ENCODE data around the gene RTKN2. TPM values are rescaled to one million over a fixed set of nuclear protein-coding genes. Genes with fewer than 3 reads are reported as not detected.

Gene RTKN2
- total and polyA plus RNA-seq, 2 donors (not counting 1 experiment from before 2014, with no cell fraction given), result 0.07 to 0.22 TPM

DNA sequence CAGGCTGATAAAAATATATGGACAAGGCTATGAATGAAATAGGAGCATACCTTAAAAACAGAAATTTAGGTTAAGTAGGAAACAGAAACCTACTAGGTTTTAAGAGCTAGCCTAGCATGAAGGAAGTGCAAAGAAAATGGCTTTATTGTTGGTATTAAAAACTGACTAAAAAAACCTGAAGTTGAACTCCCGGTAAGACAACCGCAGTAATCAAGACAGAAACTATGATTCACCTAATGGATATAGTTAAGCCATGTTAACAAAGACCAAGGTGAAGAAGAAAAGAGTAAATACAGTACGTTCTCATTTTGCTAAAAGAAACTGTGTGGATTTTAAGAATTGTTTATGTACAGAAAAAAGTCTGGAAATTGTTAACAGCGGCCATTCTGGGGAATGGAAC, 2.5 kb downstream of the RTKN2 start:
- H3K4me2 ChIP-seq (replicated peaks; ENCODE audit: low read depth, low read length, poor library complexity, severe bottlenecking), result no peak overlapping the region
- no peaks in the 10 kb centered on the region for H3K79me2 ChIP-seq (ENCODE audit: control insufficient read depth, insufficient read depth, low read length)

More for the DNA sequence above, 2.5 kb downstream of the RTKN2 start:
- ChIA-PET POLR2A (no interaction called here), CTCF (interaction anchor here (0.6 to 5.0 kb wide), 11 partner anchors 11 to 1455 kb away, joined by 3 to 28 read pairs (median 7); no protein-coding TSS in a partner anchor)
- no peak overlapping the region for H3K27ac ChIP-seq (ENCODE audit: low read length in 2 of 2)
- no peak overlapping the region for H3K4me3 Mint-ChIP-seq
- DNase-seq (no peak), ATAC-seq (ENCODE audit: low read depth) (no peak)
- H3K9me3 Mint-ChIP-seq (ENCODE audit: insufficient read depth), result no peaks in the 10 kb centered on the region
- intact Hi-C loops (cut with micrococcal nuclease), result loop anchor here (5.0 to 10.0 kb wide), 3 partner anchors 109 to 551 kb away; partner anchors contain the start of genes EGR2 and ZNF365
- H3K9ac ChIP-seq (ENCODE audit: low read length), result no peak overlapping the region
- no peaks in the 10 kb centered on the region for H3K9me3 ChIP-seq (ENCODE audit: control extremely low read depth in 1 of 3, control insufficient read depth in 2 of 3, insufficient read depth in 1 of 3, low read length in 2 of 3)
- no peak overlapping the region for H3K27ac Mint-ChIP-seq
- WGBS (ENCODE audit: insufficient coverage), result 100% methylated on average over 1 of the region's 4 CpGs
- no peak overlapping the region for H3K4me3 ChIP-seq (ENCODE audit: control extremely low read depth in 1 of 5, extremely low read depth in 1 of 5, insufficient read depth in 1 of 5, low read depth in 2 of 5, low read length in 4 of 5)
- H3K4me1 ChIP-seq (ENCODE audit: control insufficient read depth in 2 of 2, insufficient read depth in 2 of 2, low read length in 2 of 2), result peaks cover 14 to 15% of the 10 kb centered on the region in 2 donors
- no peak overlapping the region for H2AFZ ChIP-seq (ENCODE audit: insufficient read depth, low read depth, low read length, poor library complexity, severe bottlenecking)
- H3K27me3 Mint-ChIP-seq, result peaks cover 14% of the 10 kb centered on the region
- H4K20me1 ChIP-seq (ENCODE audit: control insufficient read depth, insufficient read depth, low read length, poor library complexity, severe bottlenecking), result no peaks in the 10 kb centered on the region
- peaks cover 11% of the 10 kb centered on the region for H3K4me1 Mint-ChIP-seq
- H3K27me3 ChIP-seq (replicated peaks in 1 of 4; ENCODE audit: control extremely low read depth in 1 of 4, control insufficient read depth in 3 of 4, insufficient read depth in 4 of 4, low read length in 3 of 4), result peaks cover 0 to 17% (median 9%) of the 10 kb centered on the region in 4 experiments
- TF ChIP-seq EZH2 (IDR thresholded peaks at IDR 0.05; ENCODE audit: borderline replicate concordance, insufficient read depth, low read depth, low read length, poor library complexity, severe bottlenecking), result no peak
- TF ChIP-seq, protein P1, sequence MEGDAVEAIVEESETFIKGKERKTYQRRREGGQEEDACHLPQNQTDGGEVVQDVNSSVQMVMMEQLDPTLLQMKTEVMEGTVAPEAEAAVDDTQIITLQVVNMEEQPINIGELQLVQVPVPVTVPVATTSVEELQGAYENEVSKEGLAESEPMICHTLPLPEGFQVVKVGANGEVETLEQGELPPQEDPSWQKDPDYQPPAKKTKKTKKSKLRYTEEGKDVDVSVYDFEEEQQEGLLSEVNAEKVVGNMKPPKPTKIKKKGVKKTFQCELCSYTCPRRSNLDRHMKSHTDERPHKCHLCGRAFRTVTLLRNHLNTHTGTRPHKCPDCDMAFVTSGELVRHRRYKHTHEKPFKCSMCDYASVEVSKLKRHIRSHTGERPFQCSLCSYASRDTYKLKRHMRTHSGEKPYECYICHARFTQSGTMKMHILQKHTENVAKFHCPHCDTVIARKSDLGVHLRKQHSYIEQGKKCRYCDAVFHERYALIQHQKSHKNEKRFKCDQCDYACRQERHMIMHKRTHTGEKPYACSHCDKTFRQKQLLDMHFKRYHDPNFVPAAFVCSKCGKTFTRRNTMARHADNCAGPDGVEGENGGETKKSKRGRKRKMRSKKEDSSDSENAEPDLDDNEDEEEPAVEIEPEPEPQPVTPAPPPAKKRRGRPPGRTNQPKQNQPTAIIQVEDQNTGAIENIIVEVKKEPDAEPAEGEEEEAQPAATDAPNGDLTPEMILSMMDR (IDR thresholded peaks at IDR 0.05), result no peak
- no peaks in the 10 kb centered on the region for H3K36me3 ChIP-seq (replicated peaks in 1 of 2; ENCODE audit: control extremely low read depth in 1 of 2, control insufficient read depth in 1 of 2, extremely low read depth in 1 of 2, insufficient read depth in 2 of 2, low read length in 1 of 2)
